Lung microvascular endothelial cell (primary cell): ENCODE measurements around the gene CAPN8. TPM values are rescaled to one million over a fixed set of nuclear protein-coding genes. Genes with fewer than 3 reads are reported as not detected.
"Not testable (repeated sequence)": the region's sequence is repeated elsewhere in the genome, so short reads cannot be mapped to it uniquely, and the experiment has no call there.

Experiments used
- DNase-seq, 2 donors: peaks; one replicate each; pipeline versions ENCODE4 v3.0.0 to v3.0.0-alpha.2; 2010; ENCODE audit warnings: low read depth in 2 of 2
- total RNA-seq: library from RNA; depleted of rRNA; stranded (reverse); fragments of >200 nt; gene quantifications from 2 replicates; pipeline ENCODE4 v1.2.1, GENCODE V29; 2014

Gene CAPN8
- total RNA-seq, 1 donor from 2014 or later, result not detected

GRCh38 chr1:223531742-223532341 lies 133.7 kb downstream of the CAPN8 start:
- DNase-seq, result peak; percentile 53 to 59

- no peak for DNase-seq
Observed at GRCh38 chr1:223525957-223526356, 139.5 kb downstream of the CAPN8 start.

- no peak for DNase-seq
Observed at GRCh38 chr1:223525546-223525945, 140.0 kb downstream of the CAPN8 start.

GRCh38 chr1:223524930-223525451 lies 140.5 kb downstream of the CAPN8 start:
- DNase-seq, result no peak

GRCh38 chr1:223521150-223521549 lies 144.4 kb downstream of the CAPN8 start:
- no peak for DNase-seq

GRCh38 chr1:223520200-223520599 lies 145.3 kb downstream of the CAPN8 start:
- no peak for DNase-seq

- DNase-seq, result no peak
Observed at GRCh38 chr1:223519116-223519515, 146.4 kb downstream of the CAPN8 start.

GRCh38 chr1:223518553-223518952 lies 146.9 kb downstream of the CAPN8 start:
- DNase-seq, result not testable (repeated sequence)

GRCh38 chr1:223515926-223516325 lies 149.6 kb downstream of the CAPN8 start:
- DNase-seq, result no peak

GRCh38 chr1:223515421-223515820 lies 150.1 kb downstream of the CAPN8 start:
- DNase-seq, result no peak

- no peak for DNase-seq
Observed at GRCh38 chr1:223514644-223515043, 150.9 kb downstream of the CAPN8 start.

GRCh38 chr1:223513309-223513708 lies 152.2 kb downstream of the CAPN8 start:
- no peak for DNase-seq

GRCh38 chr1:223512057-223512456 lies 153.4 kb downstream of the CAPN8 start:
- no peak for DNase-seq

GRCh38 chr1:223508796-223509195 lies 156.7 kb downstream of the CAPN8 start:
- no peak for DNase-seq

- DNase-seq, result peak in 1 of 2 donors; percentile 94
Observed at GRCh38 chr1:223504741-223505140, 160.8 kb downstream of the CAPN8 start.

GRCh38 chr1:223503348-223503747 lies 162.2 kb downstream of the CAPN8 start:
- no peak for DNase-seq

GRCh38 chr1:223500560-223501425 lies 164.7 kb downstream of the CAPN8 start:
- peak in 1 of 2 donors; percentile 98 for DNase-seq

GRCh38 chr1:223496883-223497282 lies 168.6 kb downstream of the CAPN8 start:
- no peak for DNase-seq

- DNase-seq, result no peak
Observed at GRCh38 chr1:223494926-223495645, 170.4 kb downstream of the CAPN8 start.

- no peak for DNase-seq
Observed at GRCh38 chr1:223492044-223492443, 173.5 kb downstream of the CAPN8 start.
